HG03196 (cell line): ENCODE results near the gene AFF3.
"Not testable (repeated sequence)": the region's sequence is repeated elsewhere in the genome, so short reads cannot be mapped to it uniquely, and the experiment has no call there.

Experiments used
- ATAC-seq: cut with Tn5 transposase; IDR thresholded peaks from one replicate; pipeline ENCODE4 v1.9.1; 2021; ENCODE audit not compliant: unreplicated experiment

The AFF3 gene

DNA sequence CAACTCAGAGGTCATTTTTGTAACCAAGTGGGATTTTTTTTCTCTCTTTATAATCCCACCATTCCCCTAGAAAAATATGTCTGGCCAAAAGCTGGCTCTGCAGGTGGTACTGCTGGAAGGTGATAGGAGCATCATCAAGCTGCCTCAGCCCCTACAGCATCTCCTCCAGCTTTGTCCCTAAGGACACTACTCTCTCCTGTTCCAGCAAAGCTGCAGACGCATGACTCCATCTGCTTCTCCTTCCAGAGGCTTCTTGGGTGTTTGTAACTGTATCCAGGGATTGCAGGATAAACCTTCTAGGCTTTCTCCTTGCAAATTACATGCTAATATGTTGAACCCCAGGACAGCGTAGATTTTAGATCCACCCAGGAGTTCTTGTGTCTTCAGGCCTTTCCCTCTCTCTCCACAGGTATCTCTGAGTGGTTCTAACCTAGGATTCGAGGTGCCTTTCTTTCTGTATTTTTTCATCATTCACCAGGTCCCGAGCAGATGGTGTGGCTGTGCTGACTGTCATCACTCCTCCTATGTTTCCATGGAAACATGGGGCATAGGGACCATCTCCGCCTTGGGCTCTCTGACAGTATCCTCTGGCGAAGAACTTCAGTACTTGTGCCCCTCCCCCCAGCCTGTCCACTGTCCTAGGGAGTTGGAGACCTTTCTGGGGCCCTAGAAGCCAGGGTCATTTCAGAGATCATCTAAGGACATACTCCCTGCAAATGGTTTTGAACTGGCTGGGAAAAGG lies 34.3 kb downstream of the AFF3 start:
- ATAC-seq = no peak

DNA sequence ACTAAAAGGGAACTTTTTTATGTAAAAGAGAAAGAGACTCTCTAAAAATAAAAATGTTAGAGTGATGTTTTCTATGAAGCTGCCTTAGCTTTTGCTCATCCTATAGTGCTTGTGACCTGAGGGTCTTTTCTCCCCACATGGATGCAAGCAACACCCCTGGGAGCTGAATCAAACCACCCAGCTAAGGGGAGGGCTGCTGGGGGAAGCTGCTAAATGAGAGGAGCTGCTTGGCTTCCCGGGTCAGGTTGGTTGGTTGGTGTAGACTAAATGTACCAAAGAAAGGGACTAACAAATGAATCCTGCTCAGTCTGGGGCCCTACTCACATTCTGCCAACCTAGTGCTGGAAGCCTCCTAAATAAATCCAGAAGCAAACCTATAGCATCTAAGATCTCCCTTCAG lies 35.0 kb downstream of the AFF3 start:
- no peak for ATAC-seq

DNA sequence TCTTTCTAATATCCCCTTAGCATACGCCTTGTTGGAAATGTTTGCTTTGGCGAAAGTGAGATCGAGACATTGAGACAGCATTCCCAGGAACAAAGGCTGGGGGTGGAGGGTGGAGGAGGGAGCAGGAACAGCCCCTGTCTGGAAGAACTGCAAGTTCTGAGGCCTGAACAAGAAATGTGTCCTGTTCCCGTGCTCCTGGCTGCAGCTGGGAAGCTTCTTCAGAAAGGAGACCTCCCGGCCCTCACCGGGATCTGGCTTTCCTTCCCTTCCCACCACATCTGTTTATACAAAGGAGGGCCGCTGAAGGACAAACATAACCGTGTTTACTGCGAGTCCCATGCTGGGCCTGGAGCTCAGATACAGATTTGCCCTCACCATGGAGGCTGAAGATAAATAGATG lies 35.9 kb downstream of the AFF3 start:
- ATAC-seq = no peak

DNA sequence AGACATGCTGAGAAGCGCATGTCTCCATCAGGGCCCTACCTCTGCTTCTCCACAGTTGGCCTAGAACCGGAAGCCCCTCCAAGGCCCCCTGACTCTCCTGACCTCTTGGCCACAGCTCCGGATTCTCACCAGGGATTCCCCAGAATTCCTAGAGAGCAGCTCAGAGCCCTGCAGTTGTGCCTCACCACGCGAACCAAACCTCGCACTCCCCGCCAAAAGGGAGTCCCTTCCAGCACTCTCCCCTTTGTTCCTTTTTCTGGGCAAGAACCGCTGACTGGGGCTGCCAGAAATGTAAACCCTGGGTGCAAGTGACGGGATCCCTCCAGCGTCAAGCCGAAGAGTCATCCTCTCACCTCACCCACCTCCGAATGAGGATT lies 36.7 kb downstream of the AFF3 start:
- ATAC-seq = no peak

DNA sequence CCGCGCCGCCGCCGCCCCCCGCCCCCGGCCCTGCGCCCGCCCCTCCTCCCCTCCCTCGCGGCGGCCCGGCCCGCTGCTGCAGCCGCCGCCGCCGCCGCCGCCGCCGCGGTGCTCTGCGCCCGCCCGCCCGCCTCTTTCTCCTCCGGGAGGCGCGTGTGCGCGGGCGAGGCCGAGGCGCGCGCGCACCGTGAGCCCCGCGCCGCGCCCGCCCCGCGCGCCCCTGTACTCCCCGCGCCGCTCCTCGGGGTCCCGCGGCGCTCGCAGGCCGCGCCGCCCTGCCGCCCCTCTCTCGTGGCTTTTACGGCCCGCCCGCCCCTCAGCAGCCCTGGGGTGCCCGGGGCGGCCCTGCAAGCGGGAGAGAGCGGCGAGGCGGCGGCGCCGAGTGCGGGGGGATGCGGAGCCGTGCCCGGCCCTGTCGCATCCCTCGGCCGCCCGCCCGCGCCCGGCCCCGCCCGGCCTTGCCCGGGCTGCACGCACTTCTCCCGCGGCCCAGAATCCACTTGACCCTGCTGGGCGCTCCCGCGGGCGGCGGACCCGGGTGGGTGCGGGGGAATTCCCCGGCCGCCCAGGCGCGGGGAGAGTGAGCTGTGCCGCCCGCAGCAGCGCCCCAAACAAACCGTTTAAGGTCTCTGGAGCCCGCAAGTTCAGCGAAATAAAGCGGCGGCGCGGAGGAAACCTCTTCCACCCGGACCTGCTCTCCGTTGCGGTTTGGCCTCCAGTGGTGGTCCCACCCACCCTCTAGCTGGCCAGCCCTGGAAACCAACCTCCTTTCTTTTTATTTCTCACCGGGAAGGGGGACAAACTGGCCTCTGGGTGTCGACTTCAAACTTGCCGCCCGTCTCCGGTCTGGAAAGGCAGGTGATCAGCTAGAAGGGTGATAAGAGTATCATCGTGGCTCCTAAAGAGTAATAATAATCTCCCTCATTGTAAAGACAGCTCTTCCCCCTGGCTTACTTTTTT lies 37.4 kb downstream of the AFF3 start:
- ATAC-seq = no peak

DNA sequence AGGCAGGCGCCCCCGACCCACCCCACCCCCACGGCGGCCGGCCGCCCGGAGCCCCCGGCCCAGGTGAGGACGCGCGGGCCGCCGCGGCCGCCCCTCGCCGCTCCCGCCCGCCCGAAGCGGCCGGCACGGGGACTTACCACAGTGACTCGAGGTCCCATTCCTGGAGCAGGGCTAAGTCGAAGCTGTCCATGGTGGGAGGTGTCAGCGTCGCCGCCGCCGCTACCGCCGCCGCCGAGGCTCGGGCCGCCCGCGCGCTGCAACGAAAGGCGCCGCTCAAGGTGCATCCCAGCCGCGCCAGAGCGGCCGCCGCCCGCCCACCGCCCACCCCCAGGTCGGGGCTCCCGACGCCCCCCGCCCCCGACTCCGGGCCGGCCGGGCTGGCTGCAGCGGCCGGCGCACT lies 38.1 kb downstream of the AFF3 start:
- ATAC-seq = not testable (repeated sequence)

DNA sequence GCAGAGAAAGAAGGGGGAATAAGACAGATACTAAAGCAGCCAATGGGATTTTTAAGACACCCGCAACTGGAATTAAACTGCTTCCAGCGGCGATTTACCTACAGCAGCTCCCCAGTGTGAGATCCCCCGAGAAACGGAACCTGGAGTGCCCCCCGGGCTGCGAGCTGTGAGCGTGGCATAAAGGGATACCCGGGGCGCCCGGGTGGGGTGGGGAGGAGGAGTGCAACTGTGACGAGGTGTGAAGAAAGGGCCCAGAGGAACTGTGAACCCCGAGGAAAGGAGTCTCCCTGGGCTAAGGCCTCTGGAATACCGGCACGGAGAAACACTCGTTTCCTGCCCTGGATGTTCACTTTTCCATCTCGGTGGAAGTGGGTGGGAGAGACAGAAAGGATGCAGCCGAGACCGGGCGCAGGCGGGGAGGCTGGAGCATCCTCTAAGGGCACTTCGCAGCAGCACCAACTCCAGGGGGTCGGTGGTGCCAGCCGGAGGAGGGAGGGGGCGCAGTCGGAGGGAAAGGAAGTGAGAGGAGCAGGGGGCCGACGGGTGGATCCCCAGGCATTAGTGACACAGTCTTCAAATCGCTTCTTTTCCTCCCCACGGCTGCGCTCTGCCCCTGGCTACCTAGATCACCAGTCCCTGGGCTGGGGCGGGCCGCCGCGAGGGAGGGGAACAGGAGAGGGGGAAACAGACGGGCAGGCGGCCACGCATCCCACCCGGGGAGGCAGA lies 38.7 kb downstream of the AFF3 start:
- not testable (repeated sequence) for ATAC-seq

DNA sequence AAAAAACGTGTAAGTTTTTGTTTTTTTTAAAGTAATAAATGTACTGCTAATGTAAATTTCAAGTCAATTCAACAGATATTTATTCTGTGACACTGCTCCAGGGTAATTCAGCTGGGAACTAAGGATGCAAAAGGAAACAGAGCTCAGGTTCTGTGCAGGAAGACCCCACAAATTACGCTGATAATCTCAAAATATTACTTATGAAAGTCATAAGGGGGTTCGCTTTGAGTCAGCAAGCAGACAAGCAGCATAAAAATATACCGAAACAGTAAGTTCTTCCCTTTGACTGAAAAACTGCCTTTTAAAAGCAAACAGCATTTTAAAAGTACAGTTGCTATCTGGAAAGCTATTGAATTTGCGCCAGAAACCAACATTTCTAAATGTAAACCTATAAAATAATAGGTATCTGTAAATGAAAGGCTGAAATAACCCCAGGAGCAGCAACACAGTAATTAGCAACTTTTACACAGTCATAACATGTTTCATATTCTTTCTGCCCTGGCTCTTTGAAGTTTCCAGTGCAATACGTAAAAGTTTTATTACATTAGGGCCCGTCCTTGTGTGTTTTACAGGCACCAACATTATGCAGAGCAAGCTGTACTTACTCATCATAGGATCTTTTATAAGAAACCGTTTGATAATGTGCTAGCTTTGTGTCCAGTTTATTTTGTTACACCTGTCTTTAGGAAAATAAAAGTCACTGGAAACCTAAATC lies 39.8 kb downstream of the AFF3 start:
- not testable (repeated sequence) for ATAC-seq

DNA sequence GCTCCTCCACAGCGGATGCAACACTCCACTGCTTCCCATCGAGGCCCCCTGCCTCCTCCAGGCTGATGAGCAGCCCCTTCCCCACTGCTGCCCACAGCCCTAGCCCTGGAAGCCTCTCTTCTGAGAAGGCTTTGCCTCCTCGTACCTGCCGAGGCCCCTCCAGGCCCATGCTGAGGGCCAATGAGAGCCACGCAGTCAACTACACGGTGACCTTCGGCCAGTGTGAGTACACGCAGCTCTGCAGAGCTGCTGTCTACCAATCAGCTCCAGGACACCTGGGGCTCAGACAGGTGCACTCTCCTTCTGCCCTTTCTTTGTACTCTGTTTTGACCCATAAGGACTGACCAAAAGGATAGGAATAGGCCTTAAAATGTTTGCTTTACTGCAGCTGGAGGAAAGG lies 43.5 kb downstream of the AFF3 start:
- not testable (repeated sequence) for ATAC-seq

DNA sequence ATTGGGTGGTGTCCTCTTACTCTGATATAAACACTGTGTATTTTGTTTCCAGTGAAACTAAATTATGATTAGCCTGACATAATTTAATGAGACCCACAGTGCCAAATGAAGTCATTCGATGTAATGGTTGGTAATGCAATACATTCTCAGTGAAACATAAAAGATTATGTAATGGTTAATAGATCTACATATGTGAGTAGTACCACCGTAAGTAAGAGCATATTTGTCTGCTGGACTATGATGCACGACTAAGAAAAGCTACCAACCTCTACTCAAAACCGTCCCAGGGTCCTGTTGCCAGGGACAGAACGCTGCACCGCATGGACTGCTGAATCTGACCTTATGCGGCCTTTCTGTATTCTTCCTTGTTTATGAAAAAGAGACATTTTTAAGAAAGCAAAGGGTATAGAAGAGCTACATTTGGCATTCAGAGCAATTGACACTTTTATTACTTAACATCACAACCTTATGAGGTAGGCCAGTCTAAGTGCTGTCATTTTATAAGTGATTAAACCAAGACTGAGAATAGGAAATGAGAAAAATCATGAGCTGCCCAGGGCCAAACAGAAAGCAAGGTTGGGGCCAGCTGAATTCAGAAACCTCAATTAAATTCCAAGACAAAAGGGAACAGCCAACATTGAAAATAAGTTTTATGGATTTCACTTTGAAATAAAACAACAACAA lies 44.6 kb downstream of the AFF3 start:
- not testable (repeated sequence) for ATAC-seq

DNA sequence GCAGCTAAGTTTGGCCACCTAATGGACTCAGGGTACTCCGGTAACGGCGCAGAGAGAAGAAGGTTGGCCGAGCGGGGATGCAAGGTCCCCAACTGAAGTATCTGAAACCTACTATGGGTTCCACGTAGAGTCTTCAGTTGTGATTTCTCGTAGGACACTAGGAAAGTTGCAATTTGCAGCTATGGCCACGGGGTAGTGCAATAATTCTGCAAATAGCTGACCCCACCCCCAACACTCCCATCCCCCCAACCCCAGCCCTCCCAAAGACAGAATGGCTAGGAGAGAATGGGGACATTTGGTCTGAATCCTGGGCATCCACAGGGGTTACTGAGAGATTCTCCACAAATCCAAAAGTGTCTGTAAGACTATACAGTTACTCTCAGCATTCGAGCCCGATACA lies 46.5 kb downstream of the AFF3 start:
- not testable (repeated sequence) for ATAC-seq

DNA sequence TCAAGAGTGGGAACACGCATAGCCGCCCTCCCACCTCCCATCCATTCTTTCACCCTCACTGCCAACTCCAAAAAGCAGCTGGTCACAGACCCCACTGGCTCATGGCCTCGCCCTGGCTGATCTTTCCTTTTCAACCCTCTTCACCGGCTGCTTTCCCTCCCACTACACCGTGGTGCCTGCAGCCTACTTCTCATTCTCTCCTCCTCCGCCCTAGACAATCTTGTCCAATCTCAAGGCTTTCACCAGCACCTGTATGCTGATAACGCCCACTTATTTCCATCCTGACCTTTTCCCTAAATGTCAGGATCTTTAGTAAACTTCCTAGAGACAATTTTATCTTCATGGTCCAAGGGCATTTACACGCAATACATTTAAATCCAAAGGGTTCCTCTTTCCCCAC lies 50.6 kb downstream of the AFF3 start:
- ATAC-seq = not testable (repeated sequence)

DNA sequence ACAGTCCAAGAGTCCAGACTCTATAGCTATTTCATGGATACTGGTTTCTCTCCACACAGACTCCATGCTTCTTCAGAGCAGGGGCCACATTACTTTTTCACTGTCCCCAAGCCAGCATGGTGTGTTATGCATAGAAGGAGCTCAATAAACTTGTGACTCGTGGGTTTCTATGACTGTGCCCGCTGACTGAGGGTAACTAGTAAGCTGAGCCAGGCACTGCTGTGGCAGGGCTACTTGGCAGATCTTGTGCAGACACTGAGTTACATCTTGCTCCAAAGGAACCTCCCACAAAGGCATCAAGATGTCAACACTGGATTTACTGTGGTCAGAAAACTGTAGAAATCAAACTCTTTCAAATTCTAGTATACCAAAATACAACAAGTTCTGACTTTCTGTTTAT lies 56.6 kb downstream of the AFF3 start:
- not testable (repeated sequence) for ATAC-seq

DNA sequence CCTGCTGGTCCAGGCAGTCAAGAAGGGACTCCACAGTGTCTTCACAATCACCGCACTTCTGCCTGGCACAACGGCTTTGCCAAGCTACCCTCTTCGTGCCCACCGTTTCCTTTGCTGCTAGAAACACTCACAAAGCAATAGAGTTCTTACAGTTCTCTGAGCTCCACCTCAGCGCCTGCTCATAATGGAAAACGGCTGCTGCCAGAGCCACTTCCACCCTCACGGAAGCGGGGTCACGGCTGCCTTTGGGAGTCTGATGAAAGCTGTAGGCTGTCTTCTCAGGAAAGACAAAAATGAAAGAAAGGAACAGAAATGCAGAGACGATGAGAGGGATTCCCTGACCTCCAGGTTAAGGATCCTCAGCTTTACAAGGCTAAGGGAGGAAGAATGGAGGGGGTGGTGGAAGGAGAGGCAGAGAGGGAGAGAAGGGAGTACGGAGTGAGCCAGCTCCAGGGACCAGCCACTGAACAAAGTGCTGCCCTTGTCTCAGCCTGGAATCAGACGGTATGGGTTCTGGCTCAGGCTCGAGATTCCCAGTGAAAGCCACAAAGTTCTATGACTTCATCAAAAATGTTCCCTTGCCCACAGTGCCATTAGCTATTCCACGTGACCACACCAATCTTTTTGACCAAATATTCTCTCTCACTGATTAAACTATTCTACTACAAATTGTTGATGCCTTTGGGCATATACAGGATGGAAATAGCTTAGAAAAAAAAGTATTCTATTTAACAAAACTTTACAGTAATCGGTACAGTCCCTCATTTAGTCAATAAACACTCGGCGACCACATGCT lies 58.8 kb downstream of the AFF3 start:
- not testable (repeated sequence) for ATAC-seq

DNA sequence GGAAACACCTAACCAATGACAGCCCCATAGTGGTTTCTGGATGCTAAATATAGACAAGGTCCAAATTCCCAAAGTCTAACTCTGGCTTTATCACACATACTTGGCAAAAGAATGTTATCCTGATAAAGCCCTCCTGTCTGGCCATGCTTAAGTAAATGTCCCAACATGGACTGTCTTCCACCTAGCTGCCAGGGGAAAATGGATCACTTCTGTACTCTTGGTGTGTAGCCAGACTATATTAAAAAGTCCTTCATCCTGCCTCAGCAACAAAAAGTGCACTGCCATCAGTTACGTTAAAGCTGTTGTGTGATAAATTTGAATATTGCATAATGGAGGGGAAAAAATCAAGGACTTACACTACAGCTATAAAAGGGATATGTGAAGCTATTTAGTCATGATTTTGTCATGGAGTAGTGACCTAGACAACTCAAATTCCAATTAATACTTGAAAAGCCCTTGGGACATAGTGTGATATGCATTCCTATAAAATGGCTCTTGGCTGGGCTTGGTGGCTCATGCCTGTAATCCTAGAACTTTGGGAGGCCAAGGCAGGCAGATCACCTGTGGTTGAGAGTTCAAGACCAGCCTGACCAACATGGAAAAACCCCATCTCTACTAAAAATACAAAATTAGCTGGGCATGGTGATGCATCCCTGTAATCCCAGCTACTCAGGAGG lies 60.0 kb downstream of the AFF3 start:
- ATAC-seq = not testable (repeated sequence)

DNA sequence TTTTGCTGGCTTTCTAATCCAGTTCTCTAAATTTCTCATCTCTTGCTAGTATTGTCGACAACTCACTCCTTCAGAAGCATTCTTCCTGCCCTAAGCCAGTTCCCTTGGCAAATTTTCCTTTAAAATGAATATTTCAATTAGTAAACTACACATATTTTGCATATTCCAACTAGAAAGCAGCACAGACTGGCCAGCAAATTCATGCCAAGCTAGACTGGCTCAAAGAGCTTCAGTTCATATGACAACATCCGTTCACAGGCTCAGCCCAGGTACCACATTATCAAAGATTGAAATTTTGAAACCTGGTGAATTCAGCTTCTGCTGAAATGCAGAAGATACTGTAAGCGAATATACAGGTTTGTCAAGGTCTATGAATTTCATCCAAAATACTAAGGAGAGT lies 64.5 kb downstream of the AFF3 start:
- ATAC-seq = no peak

DNA sequence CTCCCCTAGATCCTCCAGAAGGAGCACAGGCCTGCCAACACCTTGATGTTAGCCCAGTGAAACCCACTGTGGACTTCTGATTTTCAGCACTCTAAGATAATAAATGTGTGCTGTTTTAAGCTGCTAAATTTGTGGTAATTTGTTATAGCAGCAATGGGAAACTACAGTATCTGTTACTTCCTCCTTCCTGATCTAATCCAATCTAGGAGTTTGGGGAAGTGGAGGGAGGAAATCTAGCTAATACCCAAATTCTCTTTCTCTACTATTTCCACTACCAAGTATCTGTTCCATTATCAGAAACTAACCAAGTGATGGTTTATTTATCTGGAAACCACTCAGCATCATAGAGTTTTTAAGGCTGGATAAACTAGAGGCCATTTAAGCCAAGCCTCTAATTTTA lies 64.9 kb downstream of the AFF3 start:
- no peak for ATAC-seq

DNA sequence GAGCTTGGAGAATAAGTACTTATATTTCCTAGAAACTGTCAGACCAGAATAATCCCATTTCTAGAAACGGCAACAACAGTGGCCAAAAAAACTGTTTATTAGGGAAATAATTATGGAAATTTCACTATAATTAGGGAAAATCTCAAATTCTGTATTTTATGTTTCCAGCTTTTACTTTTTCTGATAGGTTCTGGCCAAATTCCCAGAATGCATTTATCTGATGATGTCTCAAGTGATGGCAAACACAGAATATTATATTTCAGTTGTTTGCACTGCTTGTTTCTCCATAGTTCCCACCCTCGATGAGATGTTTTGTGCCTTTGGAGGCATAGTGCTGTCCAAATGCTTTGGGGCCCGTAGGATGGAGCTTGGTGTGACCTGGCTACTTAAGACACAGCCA lies 66.9 kb downstream of the AFF3 start:
- no peak for ATAC-seq

DNA sequence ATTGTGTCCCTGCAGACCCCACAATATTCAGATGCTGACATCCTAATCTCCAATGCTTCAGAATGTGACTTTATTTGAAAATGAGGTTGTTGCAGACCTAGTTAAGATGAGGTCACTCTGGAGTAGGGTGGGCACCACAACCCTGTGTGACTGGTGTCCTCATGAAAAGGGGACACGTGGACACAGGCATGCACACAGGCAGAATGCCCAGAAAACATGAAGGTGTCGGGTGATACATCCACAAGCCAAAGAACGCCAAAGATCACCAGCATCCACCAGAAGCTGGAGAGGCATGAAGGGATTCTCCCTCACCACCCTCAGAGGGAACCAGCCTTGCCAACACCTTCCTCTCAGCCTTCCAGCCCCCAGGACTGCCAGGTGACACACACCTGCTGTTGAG lies 69.3 kb downstream of the AFF3 start:
- ATAC-seq = no peak
